Measurements from ENCODE around the gene POLR1D.
"Not testable (repeated sequence)": the region's sequence is repeated elsewhere in the genome, so short reads cannot be mapped to it uniquely, and the experiment has no call there.

The POLR1D gene

DNA sequence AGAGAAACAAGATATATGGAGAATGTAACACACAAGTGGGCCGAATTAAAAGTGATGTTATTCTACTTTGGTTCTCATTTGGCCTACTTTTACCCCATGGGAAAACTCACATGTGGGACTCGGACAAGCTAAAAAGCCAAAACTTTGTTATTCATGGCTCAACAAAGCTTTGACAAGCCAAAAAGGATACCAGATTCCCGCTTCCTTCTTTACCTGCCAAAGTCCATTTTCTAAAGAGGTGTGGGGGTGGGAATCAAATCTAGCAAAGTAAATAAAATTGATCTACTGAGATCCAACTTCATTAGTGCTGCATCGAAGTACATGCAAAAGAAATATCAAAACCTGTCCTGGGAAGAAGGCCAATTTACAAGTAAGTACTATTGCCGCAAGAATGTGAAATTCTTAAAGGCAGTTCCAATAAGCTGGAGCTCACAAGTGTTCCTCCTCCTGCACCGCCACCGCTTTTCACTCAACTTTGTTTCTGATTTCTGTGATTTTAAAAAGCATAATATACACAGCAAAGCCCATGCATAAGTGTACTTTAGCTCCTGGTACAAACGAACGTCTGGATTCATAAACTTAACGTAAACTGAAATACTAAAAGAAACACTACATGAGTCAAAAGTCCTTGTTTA lies 2.5 kb upstream of the POLR1D start:
- no peak for DNase-seq

DNA sequence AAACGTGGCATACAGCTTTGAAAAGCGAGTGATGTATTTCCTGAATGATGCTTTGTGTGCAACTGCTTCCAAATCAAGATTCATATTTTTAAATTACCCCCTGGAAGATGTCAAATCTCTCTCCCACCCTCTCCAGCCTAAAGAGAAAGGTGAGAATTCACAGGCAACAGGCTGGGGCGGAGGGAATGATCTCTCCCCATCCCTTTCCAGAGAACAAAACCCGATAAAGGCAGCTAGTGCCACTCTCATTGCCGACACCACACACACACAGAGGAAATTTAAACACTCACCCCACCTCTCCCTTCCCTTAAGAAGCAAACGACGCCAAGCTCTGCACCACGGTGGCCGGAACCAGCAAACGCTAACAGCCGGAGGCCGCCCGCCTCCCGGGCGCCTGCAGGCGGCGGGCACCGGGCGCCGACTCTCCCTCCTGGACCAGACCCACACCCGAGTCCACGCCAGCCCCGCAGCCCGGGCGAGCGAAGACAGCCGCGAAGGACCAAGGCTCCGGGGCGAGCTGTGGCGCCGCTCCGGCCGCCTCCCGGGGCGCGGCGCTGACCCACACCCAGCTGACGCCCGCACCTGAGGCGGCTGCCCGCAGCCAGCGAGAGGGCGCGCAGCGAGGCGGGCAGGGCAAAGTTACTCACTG lies 1.8 kb upstream of the POLR1D start:
- DNase-seq = peak; percentile 55

DNA sequence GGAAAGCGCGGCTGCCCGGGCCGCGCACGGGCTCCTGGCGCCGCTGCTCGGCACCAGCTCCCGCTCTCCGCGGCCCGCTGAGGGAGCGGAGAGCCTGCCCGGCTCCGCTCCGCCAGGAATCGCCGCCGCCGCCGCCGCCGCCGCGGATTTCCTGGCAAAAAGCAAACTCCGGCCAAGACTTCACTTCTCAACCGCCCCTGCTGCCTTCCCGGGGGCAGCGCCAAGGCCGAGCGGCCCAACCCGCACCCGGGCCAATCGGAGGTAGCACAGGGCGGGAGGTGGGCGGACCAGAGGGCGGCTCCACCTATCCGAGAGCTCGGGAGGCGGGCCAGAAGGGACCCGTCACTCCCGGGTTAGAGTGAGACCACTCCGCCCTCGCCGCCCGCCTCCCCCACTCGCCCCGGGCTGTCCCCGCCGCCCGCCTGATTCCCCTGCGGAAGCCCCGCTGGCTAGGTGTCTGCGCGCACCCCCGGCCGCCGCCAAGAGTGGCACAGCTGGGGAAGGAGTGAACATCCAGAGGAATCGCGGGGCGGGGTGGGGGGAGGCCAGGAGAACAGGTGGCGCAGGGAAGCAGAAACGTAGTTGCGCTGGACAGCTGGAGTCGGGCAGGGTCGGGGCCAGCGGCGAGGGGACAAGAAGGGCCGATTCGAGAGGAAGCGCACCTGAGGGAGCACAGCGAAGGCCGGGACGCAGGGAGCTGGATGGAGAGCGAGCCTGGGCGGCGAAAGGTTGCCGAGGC lies 1.1 kb upstream of the POLR1D start, which contains the start of gene LNX2:
Gene LNX2 (minus strand): TSS at position 153 of the 739 bp plus-strand sequence. CDS start 38,826 bp downstream, outside the sequence.
- peak; percentile 97 for DNase-seq

DNA sequence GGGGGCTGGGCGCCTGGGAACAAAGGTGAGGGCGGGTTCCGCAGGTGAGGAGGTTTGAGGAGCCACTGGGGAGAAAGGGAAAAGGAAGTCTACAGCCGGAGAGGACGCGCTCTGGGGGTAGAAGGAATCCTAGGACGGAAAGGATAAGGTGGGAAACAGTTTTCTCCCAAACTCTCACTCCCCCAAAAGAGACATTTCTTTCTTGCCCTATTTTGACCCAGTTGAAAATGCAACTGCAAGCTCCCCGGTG lies 651 bp upstream of the POLR1D start:
- DNase-seq = no peak

DNA sequence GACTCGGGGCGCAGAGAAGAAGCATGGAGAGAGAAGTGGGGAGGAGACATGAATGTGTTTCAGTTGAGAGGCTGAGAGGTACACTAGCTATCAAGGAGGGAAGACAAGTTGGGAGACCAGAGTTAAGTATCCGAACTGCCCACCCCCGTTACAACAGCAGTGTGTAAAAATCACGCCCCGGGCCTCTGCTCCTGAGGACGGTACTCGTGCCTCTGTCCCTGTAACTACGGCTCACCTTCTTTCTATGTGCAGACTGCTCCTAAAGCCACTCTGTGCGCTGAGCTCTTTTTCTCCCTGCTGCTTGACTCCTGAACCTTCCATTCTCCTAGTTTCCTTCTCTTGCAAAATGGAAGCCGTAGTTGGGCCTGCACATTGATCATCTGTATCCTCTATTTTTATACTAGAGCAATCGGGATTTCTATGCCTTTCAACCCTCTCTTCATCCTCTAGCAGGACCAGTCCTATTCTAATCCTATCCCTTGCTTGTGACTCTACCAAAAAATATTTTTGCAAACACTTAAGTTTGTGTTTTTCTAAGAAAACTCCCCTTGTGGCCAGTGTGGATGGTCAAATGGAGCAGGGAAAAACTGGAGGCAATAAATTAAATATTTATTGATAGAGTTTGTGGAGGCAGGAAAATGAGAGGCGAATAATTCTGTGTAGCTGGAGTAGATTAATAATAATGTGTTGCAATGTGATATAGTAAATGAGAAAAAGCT lies 569 bp downstream of the POLR1D start:
- no peak for DNase-seq

DNA sequence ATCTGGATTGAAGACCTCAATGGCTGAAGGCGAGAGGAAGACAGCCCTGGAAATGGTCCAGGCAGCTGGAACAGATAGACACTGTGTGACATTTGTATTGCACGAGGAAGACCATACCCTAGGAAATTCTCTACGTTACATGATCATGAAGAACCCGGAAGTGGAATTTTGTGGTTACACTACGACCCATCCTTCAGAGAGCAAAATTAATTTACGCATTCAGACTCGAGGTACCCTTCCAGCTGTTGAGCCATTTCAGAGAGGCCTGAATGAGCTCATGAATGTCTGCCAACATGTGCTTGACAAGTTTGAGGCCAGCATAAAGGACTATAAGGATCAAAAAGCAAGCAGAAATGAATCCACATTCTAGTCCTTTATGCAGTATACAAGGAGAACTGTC lies 1.2 kb downstream of the POLR1D start:
- no peak for DNase-seq

DNA sequence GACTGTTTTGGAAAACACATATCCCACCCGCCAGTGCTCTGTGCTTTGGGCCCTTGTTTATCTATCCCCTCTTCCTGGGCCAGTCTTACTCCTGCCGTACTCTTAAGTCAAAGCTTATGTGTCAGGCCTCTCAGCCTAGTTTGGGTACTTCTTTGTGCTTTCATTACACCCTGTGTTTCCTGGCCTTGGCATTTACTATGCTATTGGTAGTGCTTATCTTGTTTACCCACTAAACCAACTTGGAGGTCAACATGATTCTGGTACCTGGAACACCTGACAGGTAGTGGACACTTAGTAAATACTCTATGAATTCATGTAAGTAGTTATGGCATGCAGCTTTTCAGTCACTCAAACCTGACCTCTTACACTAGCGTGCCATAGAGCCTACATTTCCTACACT lies 2.4 kb downstream of the POLR1D start:
- DNase-seq = no peak

DNA sequence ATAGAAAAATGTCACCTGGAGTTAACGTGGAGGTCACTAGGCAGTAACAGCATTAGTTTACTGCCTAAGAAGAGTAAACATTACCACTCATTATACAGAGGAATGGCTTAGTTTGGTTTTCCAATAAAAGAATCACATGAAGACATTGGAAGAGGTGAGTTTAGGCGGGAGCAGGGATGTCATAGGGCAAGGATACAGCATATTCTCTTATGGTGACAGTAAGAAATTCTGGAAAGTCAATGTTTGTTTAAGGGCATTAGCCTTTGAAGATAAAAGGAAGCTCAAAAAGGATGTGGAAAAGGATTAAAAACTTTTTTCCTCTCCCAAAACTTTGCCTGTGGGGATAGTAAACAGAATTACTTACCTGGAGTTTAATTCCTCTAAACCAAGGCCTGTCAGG lies 4.1 kb downstream of the POLR1D start:
- no peak for DNase-seq

DNA sequence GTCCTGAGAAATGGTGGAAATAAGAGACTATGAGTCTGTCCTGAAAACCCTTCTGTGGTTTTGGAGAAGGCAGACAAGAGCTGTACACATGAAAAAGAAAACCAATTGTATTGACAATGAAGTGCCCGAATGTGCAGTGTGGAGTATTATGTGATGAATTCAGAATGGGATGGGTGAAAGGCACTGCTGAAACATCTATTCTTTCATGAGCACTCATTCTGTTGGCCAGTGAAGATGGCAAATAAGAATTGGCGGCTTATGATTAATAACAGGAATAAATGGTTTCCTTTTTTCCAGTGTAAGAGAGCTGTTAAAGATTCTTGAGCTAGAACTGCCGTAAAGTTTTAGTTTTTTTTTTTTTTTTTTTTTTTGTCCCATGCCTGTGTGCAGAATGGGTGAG lies 5.7 kb downstream of the POLR1D start:
- DNase-seq = no peak

DNA sequence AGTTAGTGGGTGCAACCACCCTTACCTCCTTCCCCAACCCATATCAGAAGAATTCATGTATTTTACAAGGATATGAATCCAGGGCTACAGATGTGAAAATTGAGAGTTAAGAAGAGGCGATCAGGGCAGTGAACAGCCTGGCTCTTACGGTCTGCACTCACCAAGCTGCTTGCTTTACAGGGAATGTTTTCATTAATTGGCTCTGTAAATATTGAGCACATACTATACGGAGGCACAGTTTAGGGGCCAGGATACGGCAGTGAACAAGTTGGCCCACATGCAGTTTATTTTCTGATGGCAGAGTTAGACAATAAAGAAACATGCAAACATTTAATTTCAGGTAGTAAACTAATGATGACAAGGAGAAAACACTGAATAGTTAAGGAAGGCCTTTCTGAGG lies 6.4 kb downstream of the POLR1D start:
- DNase-seq = no peak

DNA sequence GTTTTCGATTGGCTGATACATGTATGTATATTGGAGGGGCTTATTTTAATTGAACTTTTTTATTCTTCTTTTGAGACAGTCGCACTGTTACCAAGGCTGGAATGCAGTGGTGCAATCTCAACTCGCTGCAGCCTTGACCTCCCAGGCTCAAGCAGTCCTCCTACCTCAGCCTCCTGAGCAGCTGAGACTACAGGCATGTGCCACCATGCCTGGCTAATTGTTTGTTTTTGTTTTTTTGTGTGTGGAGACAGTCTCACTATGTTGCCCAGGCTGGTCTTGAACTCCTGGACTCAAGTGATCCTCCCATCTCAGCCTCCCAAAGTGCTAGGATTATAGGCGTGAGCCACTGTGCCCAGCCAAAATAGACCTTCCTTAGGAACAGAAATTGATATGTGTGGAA lies 7.1 kb downstream of the POLR1D start:
- DNase-seq = not testable (repeated sequence)

DNA sequence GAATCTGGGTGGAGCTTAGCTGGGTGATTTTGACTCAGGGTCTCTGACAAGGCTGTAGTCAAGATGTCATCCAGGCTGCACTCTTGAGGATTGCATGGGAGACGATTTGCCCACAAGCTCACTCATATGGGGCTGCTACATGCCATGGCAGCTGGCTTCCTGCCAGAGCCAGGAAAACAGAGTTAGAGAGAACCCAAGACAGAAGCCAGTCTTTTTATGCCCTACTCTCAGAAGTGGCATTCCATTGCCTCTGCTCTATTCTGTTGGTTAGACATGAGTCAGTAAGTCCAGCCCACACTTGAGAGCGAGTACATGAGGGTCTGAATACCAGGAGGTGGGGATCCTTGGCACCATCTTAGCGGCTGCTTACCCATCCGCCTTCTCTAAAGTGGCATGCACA lies 9.5 kb downstream of the POLR1D start:
- no peak for DNase-seq

DNA sequence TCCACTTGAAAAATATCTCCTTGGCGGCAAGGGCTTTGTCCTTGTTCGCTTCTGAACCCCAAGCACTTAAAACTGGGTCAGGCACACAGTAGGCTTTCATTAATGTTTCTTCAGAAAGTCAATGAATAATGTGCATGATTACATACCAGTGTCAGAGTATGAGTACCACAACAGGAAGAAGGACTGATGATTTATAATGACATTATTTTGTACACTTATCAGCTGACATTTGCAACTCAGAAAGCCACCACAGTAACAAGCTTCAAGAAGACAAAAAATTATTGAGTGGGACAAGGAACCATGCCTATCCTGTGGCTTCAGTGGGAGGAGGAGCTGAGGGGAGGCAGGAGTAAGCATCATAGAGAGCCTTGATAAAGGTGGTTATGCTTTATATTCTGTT lies 10.0 kb downstream of the POLR1D start:
- no peak for DNase-seq

DNA sequence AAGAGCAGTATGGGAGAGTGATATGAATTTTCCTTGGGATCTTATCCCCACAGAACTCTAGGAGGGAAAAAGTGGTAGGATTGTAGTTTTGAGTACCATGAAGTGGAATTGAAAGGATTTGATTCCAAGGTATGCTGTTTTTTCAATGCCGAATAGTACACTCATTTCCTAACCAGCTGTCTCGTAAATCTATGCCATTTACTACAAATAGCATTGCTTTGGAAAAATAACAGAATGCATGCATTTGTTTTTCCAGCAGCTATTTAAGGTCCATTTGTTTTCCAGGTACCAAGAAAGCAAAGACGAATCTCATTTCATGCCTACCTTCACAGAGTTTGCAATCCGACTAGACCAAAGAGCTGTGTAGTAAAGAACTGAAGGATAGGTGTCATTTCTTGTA lies 10.5 kb downstream of the POLR1D start:
- no peak for DNase-seq

DNA sequence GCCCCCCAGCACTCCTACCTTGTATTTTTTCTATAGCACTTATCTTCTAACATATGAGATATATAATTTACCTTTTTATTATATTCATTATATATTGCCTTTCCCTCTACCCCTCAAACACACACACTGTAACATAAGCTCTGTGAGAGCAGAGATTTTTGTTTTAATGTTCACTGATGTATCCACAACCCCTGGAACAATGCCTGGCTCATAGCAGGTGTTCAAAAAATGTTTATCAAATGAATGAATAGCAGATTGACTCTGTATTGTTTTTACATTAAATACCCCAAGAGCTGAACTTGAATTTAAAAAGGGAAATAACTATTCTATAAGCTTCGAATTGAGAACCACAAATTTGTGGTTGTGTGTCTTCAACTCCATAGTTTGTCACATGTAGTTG lies 11.0 kb downstream of the POLR1D start:
- DNase-seq = no peak

DNA sequence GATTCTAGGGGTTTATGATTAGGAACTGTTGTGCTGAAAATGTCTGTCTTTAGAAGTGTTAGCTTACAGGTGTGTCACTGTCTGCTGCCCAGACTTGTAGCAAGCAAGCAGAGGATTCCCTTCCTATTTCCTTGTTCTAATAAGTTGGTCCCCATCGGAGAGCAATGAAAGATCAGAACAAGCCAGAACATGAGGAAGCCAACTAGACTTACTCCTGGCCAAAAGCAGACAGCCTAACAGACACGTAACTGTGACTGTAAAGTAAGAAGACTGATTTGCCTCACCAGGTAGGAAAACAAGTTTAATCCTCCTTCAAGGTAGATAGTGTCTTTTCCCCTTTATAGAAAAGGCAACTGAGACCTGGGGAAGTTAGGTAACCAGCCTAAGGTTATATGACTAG lies 12.5 kb downstream of the POLR1D start:
- no peak for DNase-seq

DNA sequence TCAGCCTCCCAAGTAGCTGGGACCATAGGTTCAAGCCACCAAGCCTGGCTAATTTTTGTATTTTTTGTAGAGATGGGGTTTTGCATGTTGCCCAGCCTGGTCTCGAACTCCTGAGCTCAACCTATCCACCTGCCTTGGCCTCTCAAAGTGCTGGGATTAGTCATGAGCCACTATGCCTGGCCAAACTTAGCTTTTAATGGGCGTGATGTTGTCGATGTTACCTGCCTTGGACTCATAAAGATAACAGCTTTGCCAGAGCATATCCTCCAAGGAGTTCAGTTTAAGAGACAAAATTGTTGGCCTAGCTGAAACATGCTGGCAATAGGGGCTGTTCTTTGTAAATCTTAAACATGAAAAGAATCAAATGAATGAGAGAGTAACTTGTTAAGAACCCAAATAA lies 13.1 kb downstream of the POLR1D start:
- no peak for DNase-seq

DNA sequence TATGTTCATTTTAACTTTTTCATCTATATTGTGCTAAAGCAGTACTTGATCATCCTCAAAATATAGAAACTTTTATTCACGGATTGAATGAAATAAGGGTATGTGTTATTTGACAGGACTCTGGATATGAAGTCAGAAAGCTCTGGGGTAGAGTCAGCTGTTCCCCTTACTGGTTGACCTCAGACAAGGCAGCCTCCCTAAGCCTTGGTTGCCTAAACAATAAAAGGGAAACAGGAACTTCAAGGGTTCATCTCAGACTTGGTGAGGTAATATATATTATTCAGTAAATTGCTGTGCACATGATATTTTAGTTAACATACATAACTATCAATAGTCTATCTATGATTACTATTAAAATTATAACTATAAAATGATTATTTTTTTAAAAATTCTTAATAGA lies 13.6 kb downstream of the POLR1D start:
- no peak for DNase-seq

DNA sequence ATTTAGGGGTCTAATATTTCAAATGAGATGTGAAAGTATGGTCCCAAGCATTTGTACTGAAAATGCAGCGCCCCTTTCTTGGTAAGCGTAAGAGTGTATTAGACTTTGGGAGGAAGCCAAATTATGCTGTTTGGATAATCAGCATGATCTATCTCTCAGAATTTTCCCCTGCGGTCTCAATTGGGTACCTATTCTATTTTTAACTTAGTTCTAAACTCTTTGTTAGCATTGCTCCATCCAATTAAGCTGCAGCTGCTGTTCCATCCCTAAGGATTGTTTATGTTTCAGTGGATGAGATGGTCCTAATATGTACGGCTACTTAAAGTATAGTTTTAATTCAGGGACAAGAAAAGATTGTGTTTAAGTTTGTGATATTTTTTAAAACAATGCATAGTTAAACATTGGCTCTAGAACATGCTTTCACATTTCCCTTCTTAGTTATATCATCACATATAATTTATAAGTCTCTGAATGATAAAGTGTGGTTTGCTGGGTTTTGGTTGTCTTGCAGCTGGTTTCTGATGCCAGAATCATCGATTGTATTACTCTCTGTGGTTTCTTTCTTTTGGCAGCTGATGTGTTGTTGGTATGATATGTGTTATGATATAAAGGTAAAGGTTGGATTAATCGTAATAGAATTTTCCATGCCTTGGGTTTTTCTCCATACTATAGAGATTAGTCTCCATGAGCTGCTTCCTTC lies 15.0 kb downstream of the POLR1D start:
- no peak for DNase-seq

DNA sequence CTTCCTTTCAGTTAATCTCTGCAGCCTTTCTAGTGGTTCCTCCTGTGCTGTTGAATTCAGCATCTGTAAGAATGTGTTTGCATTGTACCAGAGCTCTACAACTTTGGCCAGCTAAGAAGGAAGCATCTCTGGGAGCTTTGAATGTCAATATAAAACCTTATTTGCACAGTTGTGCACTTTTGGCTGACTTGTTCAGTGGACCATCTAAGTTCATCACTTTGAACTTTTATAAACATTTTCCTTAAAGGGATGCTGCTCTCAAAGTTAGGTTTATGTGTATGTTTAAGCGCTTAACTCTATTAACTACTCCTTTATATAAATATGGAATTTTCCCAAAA lies 15.6 kb downstream of the POLR1D start:
- DNase-seq = no peak

DNA sequence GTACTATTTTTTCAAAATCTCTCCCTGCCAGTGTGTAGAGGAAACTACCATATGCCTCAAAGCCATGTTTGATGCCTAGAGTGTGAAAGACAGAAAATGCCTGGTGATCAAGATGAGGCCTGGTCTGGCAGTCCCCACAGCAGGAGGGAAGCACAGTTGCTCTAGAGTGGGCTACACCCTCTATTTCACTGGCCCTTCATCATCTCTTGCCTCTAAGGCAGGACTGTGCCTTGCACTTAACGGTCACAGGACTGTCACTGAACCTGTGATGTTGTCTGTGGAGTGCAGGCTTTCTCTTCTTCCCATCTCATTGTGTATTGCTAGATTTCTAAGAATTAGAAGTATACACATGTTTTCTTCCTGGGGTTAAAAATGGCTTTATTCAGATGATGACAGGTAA lies 16.3 kb downstream of the POLR1D start:
- DNase-seq = no peak

DNA sequence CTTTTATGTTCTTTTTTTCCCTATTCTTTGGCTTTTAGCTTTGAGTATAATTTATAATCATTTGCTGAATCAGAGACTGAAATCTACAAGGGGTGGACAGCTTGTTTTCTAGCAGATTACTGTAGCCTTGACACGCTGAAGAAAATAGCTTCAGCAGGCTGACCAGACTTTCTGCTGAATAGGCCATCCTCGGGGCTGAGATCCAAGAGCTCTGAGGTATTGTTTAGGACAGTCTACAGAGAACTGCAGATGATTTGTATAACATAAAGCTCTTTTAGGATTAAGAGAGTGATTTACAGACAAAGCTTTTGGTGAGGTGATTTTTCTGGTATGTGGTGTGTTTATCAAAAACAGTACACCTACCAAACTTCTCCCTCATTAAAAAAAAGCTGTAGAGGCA lies 16.8 kb downstream of the POLR1D start:
- DNase-seq = no peak

DNA sequence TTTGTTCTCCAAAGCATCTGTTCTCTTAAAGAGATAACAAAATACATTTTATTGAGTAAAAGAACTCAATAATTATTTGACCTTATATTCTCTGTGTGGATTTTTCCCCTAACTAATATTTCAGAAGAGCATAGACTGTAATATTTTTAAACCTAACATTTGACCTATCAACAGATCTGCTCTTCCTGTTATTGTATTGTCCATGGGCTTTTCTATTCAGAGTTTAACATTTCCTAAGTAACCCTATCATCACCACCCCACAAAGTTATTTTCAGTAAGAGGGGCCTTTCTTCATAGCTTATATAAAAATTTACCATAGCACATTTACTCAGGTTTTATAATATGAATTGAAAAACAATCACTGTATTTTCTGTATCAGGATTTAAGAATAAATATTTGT lies 17.5 kb downstream of the POLR1D start:
- no peak for DNase-seq
